ENCODE results near the gene DNPH1.

The DNPH1 gene

DNA sequence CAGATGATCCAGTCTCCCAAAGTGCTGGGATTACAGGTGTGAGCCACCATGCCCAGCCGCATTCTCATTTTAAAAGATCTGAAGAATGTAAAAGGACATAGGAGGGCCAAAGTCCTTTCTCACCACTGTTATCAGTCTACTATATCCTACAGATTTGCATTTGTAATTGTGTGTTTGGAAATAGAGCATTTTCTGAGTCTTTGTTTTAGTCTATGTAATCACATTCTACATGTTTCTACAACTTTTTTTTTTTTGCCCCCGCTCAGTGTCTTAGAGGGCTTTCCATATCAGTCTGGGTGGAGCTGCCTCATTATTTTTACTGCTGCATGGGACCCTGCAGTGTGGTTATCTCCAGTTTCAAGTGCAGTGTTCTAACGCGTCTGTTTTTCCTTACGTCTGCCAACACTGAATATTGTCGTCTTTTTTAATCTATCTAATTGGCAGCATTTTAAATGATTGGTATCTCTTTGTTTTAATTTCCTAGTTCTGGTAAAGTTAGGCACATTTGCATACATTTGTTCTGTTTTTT lies 39.4 kb downstream of the DNPH1 start:
- DNase-seq (ENCODE audit: low read depth in 2 of 2): no peak
- TF ChIP-seq, protein P1, sequence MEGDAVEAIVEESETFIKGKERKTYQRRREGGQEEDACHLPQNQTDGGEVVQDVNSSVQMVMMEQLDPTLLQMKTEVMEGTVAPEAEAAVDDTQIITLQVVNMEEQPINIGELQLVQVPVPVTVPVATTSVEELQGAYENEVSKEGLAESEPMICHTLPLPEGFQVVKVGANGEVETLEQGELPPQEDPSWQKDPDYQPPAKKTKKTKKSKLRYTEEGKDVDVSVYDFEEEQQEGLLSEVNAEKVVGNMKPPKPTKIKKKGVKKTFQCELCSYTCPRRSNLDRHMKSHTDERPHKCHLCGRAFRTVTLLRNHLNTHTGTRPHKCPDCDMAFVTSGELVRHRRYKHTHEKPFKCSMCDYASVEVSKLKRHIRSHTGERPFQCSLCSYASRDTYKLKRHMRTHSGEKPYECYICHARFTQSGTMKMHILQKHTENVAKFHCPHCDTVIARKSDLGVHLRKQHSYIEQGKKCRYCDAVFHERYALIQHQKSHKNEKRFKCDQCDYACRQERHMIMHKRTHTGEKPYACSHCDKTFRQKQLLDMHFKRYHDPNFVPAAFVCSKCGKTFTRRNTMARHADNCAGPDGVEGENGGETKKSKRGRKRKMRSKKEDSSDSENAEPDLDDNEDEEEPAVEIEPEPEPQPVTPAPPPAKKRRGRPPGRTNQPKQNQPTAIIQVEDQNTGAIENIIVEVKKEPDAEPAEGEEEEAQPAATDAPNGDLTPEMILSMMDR (IDR thresholded peaks at IDR 0.05; ENCODE audit: low read depth, low read length): no peak
- no peak overlapping the region for H3K4me3 ChIP-seq (replicated peaks in 1 of 2; ENCODE audit: low read depth in 2 of 2, low read length in 2 of 2)

DNA sequence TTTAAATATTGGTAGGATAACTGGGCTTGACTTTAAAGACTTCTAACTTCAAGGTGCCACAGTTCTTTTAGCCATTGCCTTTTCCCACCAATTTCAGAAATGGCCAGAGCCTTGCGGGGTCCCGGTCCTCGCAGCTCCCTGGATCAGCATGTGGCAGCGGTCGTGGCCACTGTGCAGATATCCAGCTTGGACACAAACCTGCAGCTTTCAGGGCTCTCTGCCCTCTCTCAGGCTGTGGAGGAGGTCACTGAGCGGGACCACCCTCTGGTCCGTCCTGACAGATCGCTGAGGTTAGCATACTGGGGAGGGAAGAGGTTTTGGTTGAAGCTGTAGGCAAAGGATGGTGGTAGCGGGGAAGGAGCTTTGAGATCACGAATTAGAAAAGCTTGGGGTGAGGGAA lies 40.9 kb downstream of the DNPH1 start:
- no peak overlapping the region for H3K4me3 ChIP-seq (replicated peaks in 1 of 2; ENCODE audit: low read depth in 2 of 2, low read length in 2 of 2)
- TF ChIP-seq, protein P1 (IDR thresholded peaks at IDR 0.05; ENCODE audit: low read depth, low read length): no peak
- no peak for DNase-seq (ENCODE audit: low read depth in 2 of 2)

DNA sequence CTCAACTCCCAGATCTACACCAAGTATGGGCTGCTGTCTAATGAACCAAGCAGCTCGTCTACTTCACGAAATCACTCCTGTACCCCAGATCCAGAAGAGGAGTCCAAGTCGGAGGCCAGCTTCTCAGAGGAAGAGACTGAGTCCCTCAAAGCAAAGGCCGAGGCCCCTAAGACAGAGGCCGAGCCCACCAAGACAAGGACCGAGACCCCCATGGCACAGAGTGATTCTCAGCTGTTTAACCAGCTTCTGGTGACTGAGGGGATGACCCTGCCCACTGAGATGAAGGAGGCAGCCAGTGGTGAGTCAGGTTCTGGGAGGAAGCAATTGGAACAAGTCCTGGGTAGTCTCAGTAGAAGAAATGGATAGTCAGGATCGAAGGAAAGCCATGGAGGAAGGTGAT lies 41.5 kb downstream of the DNPH1 start:
- DNase-seq (ENCODE audit: low read depth in 2 of 2): no peak
- H3K4me3 ChIP-seq (replicated peaks in 1 of 2; ENCODE audit: low read depth in 2 of 2, low read length in 2 of 2): no peak overlapping the region
- TF ChIP-seq, protein P1 (IDR thresholded peaks at IDR 0.05; ENCODE audit: low read depth, low read length): no peak

DNA sequence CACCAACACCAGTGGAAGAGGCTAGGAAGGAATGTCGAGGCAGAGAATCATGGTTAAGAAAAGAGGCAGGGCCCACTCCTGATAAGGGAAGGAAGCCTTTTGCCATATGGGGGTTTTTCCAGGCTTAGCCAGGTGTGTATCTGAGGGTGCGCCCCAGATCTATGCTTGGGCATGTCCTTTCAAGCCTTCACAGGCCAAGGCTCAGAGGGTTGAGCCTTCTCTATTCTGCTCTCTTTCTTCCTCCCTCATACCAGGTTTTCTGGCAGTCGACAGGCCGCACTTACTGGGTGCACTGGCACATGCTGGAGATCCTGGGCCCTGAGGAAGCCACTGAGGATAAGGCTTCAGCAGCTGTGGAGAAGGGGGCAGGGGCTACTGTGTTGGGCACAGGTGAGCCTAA lies 42.6 kb downstream of the DNPH1 start:
- H3K4me3 ChIP-seq (replicated peaks in 1 of 2; ENCODE audit: low read depth in 2 of 2, low read length in 2 of 2): no peak overlapping the region
- TF ChIP-seq, protein P1 (IDR thresholded peaks at IDR 0.05; ENCODE audit: low read depth, low read length): no peak
- no peak for DNase-seq (ENCODE audit: low read depth in 2 of 2)

DNA sequence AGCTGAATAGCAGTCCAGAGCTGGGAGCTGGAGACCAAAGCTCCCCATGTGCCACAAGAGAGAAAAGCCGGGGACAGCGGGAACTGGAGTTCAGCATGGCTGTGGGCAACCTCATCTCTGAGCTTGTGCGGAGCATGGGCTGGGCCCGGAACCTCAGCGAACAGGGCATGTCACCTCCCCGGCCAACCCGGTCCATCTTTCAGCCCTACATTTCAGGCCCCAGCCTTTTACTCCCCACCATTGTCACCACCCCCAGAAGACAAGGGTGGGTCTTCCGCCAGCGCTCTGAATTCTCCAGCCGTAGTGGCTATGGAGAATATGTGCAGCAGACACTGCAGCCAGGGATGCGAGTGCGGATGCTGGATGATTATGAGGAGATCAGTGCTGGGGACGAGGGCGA lies 43.3 kb downstream of the DNPH1 start:
- TF ChIP-seq, protein P1 (IDR thresholded peaks at IDR 0.05; ENCODE audit: low read depth, low read length): no peak
- H3K4me3 ChIP-seq (replicated peaks in 1 of 2; ENCODE audit: low read depth in 2 of 2, low read length in 2 of 2): no peak overlapping the region

DNA sequence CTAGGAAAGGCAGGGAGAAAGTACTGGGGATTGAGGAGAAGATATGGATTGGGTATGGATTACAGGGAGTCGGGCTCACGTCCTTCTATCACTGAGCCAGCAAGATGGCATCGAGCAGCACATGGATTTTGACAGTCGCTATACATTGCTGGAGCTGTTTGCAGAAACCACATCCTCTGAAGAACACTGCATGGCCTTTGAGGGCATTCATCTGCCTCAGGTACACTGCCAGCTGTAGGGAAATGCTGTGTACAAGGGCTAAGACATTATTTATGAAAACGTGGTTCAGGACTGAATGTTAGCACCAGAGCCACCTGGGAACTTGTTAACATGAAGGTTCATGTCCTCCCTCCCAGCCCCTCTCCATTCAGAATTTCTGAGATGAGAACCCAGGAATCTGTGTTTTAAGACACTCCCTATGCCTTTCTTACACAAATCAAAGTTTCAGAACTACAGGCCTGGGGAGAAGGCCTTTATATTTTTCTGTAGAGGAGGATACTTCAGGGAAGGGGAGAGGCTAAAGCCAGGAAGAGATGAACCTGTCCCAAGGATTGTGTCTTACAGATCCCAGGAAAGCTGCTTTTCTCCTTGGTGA lies 43.8 kb downstream of the DNPH1 start:
- TF ChIP-seq, protein P1 (IDR thresholded peaks at IDR 0.05; ENCODE audit: low read depth, low read length): no peak
- DNase-seq (ENCODE audit: low read depth in 2 of 2): no peak
- H3K4me3 ChIP-seq (replicated peaks in 1 of 2; ENCODE audit: low read depth in 2 of 2, low read length in 2 of 2): no peak overlapping the region

More for the DNA sequence above, 43.3 kb downstream of the DNPH1 start:
- no peak for DNase-seq (ENCODE audit: low read depth in 2 of 2)
